H9 (cell line): ENCODE measurements around the gene F5. TPM values are rescaled to one million over a fixed set of nuclear protein-coding genes. Genes with fewer than 3 reads are reported as not detected.

Experiments used
- DNase-seq: peaks from one replicate; pipeline ENCODE4 v3.0.0-alpha.2; 2017
- H2AFZ ChIP-seq: one replicate; pipeline ENCODE4 v1.6.1; 2013; ENCODE audit warnings: mild to moderate bottlenecking, low read length, control low read depth, moderate library complexity
- H2AK5ac ChIP-seq: 2 replicates; pipeline ENCODE4 v1.6.1; 2013; ENCODE audit warnings: low read length, control low read depth, mixed read lengths; ENCODE audit not compliant: insufficient read length
- H2BK120ac ChIP-seq: one replicate; pipeline ENCODE4 v1.6.1; 2013; ENCODE audit warnings: low read depth, mild to moderate bottlenecking, low read length, control low read depth, inconsistent platforms; ENCODE audit not compliant: poor library complexity, severe bottlenecking
- H2BK12ac ChIP-seq: 2 replicates; pipeline ENCODE4 v1.6.1; 2013; ENCODE audit warnings: low read length, control low read depth, mixed read lengths, low read depth; ENCODE audit not compliant: insufficient read length
- H2BK15ac ChIP-seq: 2 replicates; pipeline ENCODE4 v1.6.1; 2013; ENCODE audit warnings: low read depth, low read length, control low read depth
- H2BK20ac ChIP-seq: one replicate; pipeline ENCODE4 v1.6.1; 2013; ENCODE audit warnings: low read depth, mild to moderate bottlenecking, low read length, control low read depth, inconsistent platforms; ENCODE audit not compliant: poor library complexity, severe bottlenecking
- H2BK5ac ChIP-seq: 2 replicates; pipeline ENCODE4 v1.6.1; 2013; ENCODE audit warnings: low read length, control low read depth, mixed read lengths; ENCODE audit not compliant: insufficient read length
- H3K14ac ChIP-seq: 2 replicates; pipeline ENCODE4 v1.6.1; 2013; ENCODE audit warnings: low read length, control low read depth; ENCODE audit not compliant: insufficient read depth
- H3K18ac ChIP-seq: 2 replicates; pipeline ENCODE4 v1.6.1; 2013; ENCODE audit warnings: low read depth, mild to moderate bottlenecking, mixed read lengths, low read length, control low read depth; ENCODE audit not compliant: insufficient read length
- H3K23ac ChIP-seq: 2 replicates; pipeline ENCODE4 v1.6.1; 2013; ENCODE audit warnings: low read length, control low read depth, mixed read lengths, low read depth; ENCODE audit not compliant: insufficient read length
- H3K23me2 ChIP-seq: 2 replicates; pipeline ENCODE4 v1.6.1; 2013; ENCODE audit warnings: low read depth, mild to moderate bottlenecking, mixed read lengths, low read length, control low read depth; ENCODE audit not compliant: insufficient read length, poor library complexity, severe bottlenecking
- H3K27ac ChIP-seq: 2 replicates; pipeline ENCODE4 v1.5.1; 2013; ENCODE audit warnings: low read length, control low read depth, mixed read lengths, low read depth; ENCODE audit not compliant: insufficient read length
- H3K27me3 ChIP-seq: 2 replicates; pipeline ENCODE4 v1.6.1; 2013; ENCODE audit warnings: low read length, control low read depth, inconsistent platforms; ENCODE audit not compliant: insufficient read depth
- H3K4ac ChIP-seq: 2 replicates; pipeline ENCODE4 v1.6.1; 2013; ENCODE audit warnings: low read depth, mild to moderate bottlenecking, control low read depth, inconsistent platforms, low read length, moderate library complexity
- H3K4me1 ChIP-seq: 2 replicates; pipeline ENCODE4 v1.6.1; 2013; ENCODE audit warnings: low read length, control low read depth, inconsistent platforms; ENCODE audit not compliant: insufficient read depth
- H3K4me2 ChIP-seq: 2 replicates; pipeline ENCODE4 v1.6.1; 2013; ENCODE audit warnings: low read length, control low read depth, mixed read lengths; ENCODE audit not compliant: insufficient read length, insufficient read depth
- H3K56ac ChIP-seq: 2 replicates; pipeline ENCODE4 v1.6.1; 2013; ENCODE audit warnings: low read depth, mild to moderate bottlenecking, mixed read lengths, low read length, control low read depth; ENCODE audit not compliant: insufficient read length
- H3K79me1 ChIP-seq: 2 replicates; pipeline ENCODE4 v1.6.1; 2013; ENCODE audit warnings: low read depth, mild to moderate bottlenecking, moderate library complexity, low read length, control low read depth, inconsistent platforms; ENCODE audit not compliant: insufficient read depth, poor library complexity, severe bottlenecking
- H3K79me2 ChIP-seq: 2 replicates; pipeline ENCODE4 v1.6.1; 2013; ENCODE audit warnings: low read length, control low read depth, inconsistent platforms; ENCODE audit not compliant: insufficient read depth
- H3K9ac ChIP-seq: 2 replicates; pipeline ENCODE4 v1.6.1; 2013; ENCODE audit warnings: low read length, control low read depth, mixed read lengths; ENCODE audit not compliant: insufficient read length; ENCODE audit errors: extremely low read depth
- H3K9me3 ChIP-seq: one replicate; pipeline ENCODE4 v1.6.1; 2013; ENCODE audit warnings: low read depth, low read length, inconsistent platforms; ENCODE audit not compliant: control insufficient read depth
- H3T11ph ChIP-seq: one replicate; pipeline ENCODE4 v1.6.1; 2013; ENCODE audit warnings: mild to moderate bottlenecking, low read length, control low read depth, inconsistent platforms
- H4K20me1 ChIP-seq: one replicate; pipeline ENCODE4 v1.6.1; 2013; ENCODE audit not compliant: control insufficient read depth, insufficient read length, insufficient read depth
- H4K5ac ChIP-seq: 2 replicates; pipeline ENCODE4 v1.6.1; 2013; ENCODE audit warnings: low read depth, mild to moderate bottlenecking, mixed read lengths, low read length, control low read depth; ENCODE audit not compliant: insufficient read length
- H4K8ac ChIP-seq: replicated peaks from 2 replicates; pipeline ENCODE4 v1.6.1; 2013; ENCODE audit warnings: low read length, control low read depth, mixed read lengths, low read depth; ENCODE audit not compliant: insufficient read length
- H4K91ac ChIP-seq: 2 replicates; pipeline ENCODE4 v1.6.1; 2013; ENCODE audit warnings: low read depth, mild to moderate bottlenecking, moderate library complexity, mixed read lengths, low read length, control low read depth; ENCODE audit not compliant: insufficient read length
- H3K27ac Mint-ChIP-seq, 3 experiments: 2 replicates in 2 of 3; 3 replicates in 1 of 3; pipeline ENCODE4 v1.8.0; 2020 to 2021; ENCODE audit warnings: mixed read lengths in 3 of 3, mild to moderate bottlenecking in 1 of 3, moderate library complexity in 1 of 3
- H3K27me3 Mint-ChIP-seq: 2 replicates; pipeline ENCODE4 v1.8.0; 2021; ENCODE audit warnings: low read depth, mild to moderate bottlenecking, moderate library complexity, mixed read lengths
- H3K36me3 Mint-ChIP-seq, 3 experiments: 2 replicates in 2 of 3; 3 replicates in 1 of 3; pipeline ENCODE4 v1.8.0; 2020 to 2021; ENCODE audit warnings: low read depth in 3 of 3, mixed read lengths in 3 of 3; ENCODE audit not compliant: insufficient read depth in 1 of 3
- H3K4me1 Mint-ChIP-seq, 2 experiments: 2 replicates each; pipeline ENCODE4 v1.8.0; 2020; ENCODE audit warnings: mixed read lengths in 2 of 2
- H3K4me3 Mint-ChIP-seq, 2 experiments: 2 replicates in 1 of 2; 3 replicates in 1 of 2; pipeline ENCODE4 v1.8.0; 2020 to 2021; ENCODE audit warnings: mild to moderate bottlenecking in 2 of 2, mixed read lengths in 2 of 2, moderate library complexity in 1 of 2
- H3K9me3 Mint-ChIP-seq, 2 experiments: 2 replicates in 1 of 2; 3 replicates in 1 of 2; pipeline ENCODE4 v1.8.0; 2020; ENCODE audit warnings: mild to moderate bottlenecking in 2 of 2, mixed read lengths in 2 of 2, moderate library complexity in 1 of 2
- CTCF ChIP-seq: fragments of 200-600 bp; sonication (generic); conservative IDR thresholded peaks from 3 replicates; pipeline ENCODE4 v1.8.0; 2021; ENCODE audit warnings: antibody characterized with exemption, mild to moderate bottlenecking
- WGBS: extraction: QIAGEN DNeasy Blood & Tissue Kit; methylation state at CpG from one replicate; pipeline ENCODE4 v1.1.7; 2013; ENCODE audit warnings: missing lambda C conversion rate, low lambda C conversion rate, mixed read lengths; ENCODE audit not compliant: insufficient read length; ENCODE audit errors: extremely low coverage; 5-methylcytosine and 5-hydroxymethylcytosine counted together
- total RNA-seq: library from RNA; stranded (reverse); gene quantifications from 2 replicates; pipeline ENCODE4 v1.2.1, GENCODE V29; 2021

Gene F5
- total RNA-seq, 1 experiment from 2014 or later, result 0.04 TPM

- Histone ChIP-seq H3K4ac (no peak overlapping the region), H3K23ac (no peak overlapping the region), H2BK5ac (no peak overlapping the region), H2BK120ac (no peak overlapping the region), H3K79me1 (peaks cover 4% of the 10 kb centered on the region), H3K9me3 (no peaks in the 10 kb centered on the region), H4K5ac (no peak overlapping the region), H3T11ph (no peak overlapping the region), H2AFZ (no peak overlapping the region), H3K9ac (no peak overlapping the region), H2BK15ac (no peak overlapping the region), H3K27ac (no peak overlapping the region), H4K8ac (no peak overlapping the region), H3K56ac (no peak overlapping the region), H4K91ac (no peak overlapping the region), H3K14ac (no peak overlapping the region), H3K4me2 (no peak overlapping the region), H2AK5ac (no peak overlapping the region), H3K79me2 (peaks cover 16% of the 10 kb centered on the region; the same call in 1 of the 2 replicates), H4K20me1 (no peaks in the 10 kb centered on the region), H2BK12ac (no peak overlapping the region), H2BK20ac (no peak overlapping the region), H3K4me1 (peaks cover 7% of the 10 kb centered on the region), H3K23me2 (peaks cover 15% of the 10 kb centered on the region), H3K27me3 (no peaks in the 10 kb centered on the region), H3K18ac (no peak overlapping the region)
- H3K36me3 Mint-ChIP-seq, result no peaks in the 10 kb centered on the region; a peak in 1 of 7 replicates
- no CpG with 5 or more reads among the region's 4 CpGs for WGBS
- TF ChIP-seq CTCF, result no peak
- no peak overlapping the region for H3K4me3 Mint-ChIP-seq
- no peak overlapping the region; a peak in 1 of 7 replicates for H3K27ac Mint-ChIP-seq
- H3K4me1 Mint-ChIP-seq, result peaks cover 42% of the 10 kb centered on the region in 2 experiments
- no peak for DNase-seq
- H3K27me3 Mint-ChIP-seq, result no peaks in the 10 kb centered on the region
- H3K9me3 Mint-ChIP-seq, result no peaks in the 10 kb centered on the region; a peak in 1 of 5 replicates
Observed at GRCh38 chr1:169488157-169488556, 98.1 kb downstream of the F5 start.
